ENCODE data around the gene NAT9. TPM values are rescaled to one million over a fixed set of nuclear protein-coding genes. Genes with fewer than 3 reads are reported as not detected.

The NAT9 gene
- total and polyA plus RNA-seq, 2 donors (not counting 1 experiment from before 2014, with no cell fraction given) = 34.7 to 39.6 TPM

GRCh38 chr17:74785096-74785980 lies 9.2 kb upstream of the NAT9 start:
- H3K4me1 ChIP-seq (ENCODE audit: control insufficient read depth, extremely low read depth, insufficient read depth, low read length) = no peaks in the 10 kb centered on the region
- no peaks in the 10 kb centered on the region for H4K20me1 ChIP-seq (ENCODE audit: control insufficient read depth, extremely low read depth, insufficient read depth, low read length)
- H3K27me3 ChIP-seq (ENCODE audit: control insufficient read depth, insufficient read depth, low read length) = no peaks in the 10 kb centered on the region
- H3K4me3 ChIP-seq (replicated peaks in 1 of 4; ENCODE audit: control extremely low read depth in 1 of 4, insufficient read depth in 1 of 4, low read depth in 3 of 4, low read length in 4 of 4) = no peak overlapping the region
- TF ChIP-seq CTCF (conservative IDR thresholded peaks at IDR 0.05 in 1 of 2, IDR thresholded peaks at IDR 0.05 in 1 of 2; ENCODE audit: low read depth in 1 of 2, low read length in 2 of 2) (no peak), EZH2 (IDR thresholded peaks at IDR 0.05; ENCODE audit: low read length, missing control alignments) (no peak)
- no peak overlapping the region for H2AFZ ChIP-seq (ENCODE audit: low read length)
- no peaks in the 10 kb centered on the region for H3K9me3 ChIP-seq (ENCODE audit: control insufficient read depth, insufficient read depth, low read depth, low read length)
- H3K27ac ChIP-seq (ENCODE audit: insufficient read depth, low read length) = no peak overlapping the region
- H3K36me3 ChIP-seq (ENCODE audit: control insufficient read depth, insufficient read depth, low read length) = peaks cover 3% of the 10 kb centered on the region
- H3K4me2 ChIP-seq (ENCODE audit: extremely low read depth, insufficient read depth, low read length) = no peak overlapping the region
- H3K79me2 ChIP-seq (ENCODE audit: control insufficient read depth, insufficient read depth, low read length) = no peaks in the 10 kb centered on the region
- DNase-seq (ENCODE audit: low read depth in 2 of 2) = no peak
- H3K9ac ChIP-seq (ENCODE audit: insufficient read depth, low read length) = no peak overlapping the region

GRCh38 chr17:74784125-74784810 lies 8.1 kb upstream of the NAT9 start:
- no peaks in the 10 kb centered on the region for H3K27me3 ChIP-seq (ENCODE audit: control insufficient read depth, insufficient read depth, low read length)
- no peaks in the 10 kb centered on the region for H3K9me3 ChIP-seq (ENCODE audit: control insufficient read depth, insufficient read depth, low read depth, low read length)
- no peak overlapping the region for H3K4me3 ChIP-seq (replicated peaks in 1 of 4; ENCODE audit: control extremely low read depth in 1 of 4, insufficient read depth in 1 of 4, low read depth in 3 of 4, low read length in 4 of 4)
- no peaks in the 10 kb centered on the region for H3K4me1 ChIP-seq (ENCODE audit: control insufficient read depth, extremely low read depth, insufficient read depth, low read length)
- peaks cover 3% of the 10 kb centered on the region for H3K36me3 ChIP-seq (ENCODE audit: control insufficient read depth, insufficient read depth, low read length)
- no peak overlapping the region for H2AFZ ChIP-seq (ENCODE audit: low read length)
- TF ChIP-seq EZH2 (IDR thresholded peaks at IDR 0.05; ENCODE audit: low read length, missing control alignments) (no peak), CTCF (conservative IDR thresholded peaks at IDR 0.05 in 1 of 2, IDR thresholded peaks at IDR 0.05 in 1 of 2; ENCODE audit: low read depth in 1 of 2, low read length in 2 of 2) (no peak)
- H3K27ac ChIP-seq (ENCODE audit: insufficient read depth, low read length) = no peak overlapping the region
- H3K4me2 ChIP-seq (ENCODE audit: extremely low read depth, insufficient read depth, low read length) = no peak overlapping the region
- no peaks in the 10 kb centered on the region for H4K20me1 ChIP-seq (ENCODE audit: control insufficient read depth, extremely low read depth, insufficient read depth, low read length)
- DNase-seq (ENCODE audit: low read depth in 2 of 2) = no peak
- H3K79me2 ChIP-seq (ENCODE audit: control insufficient read depth, insufficient read depth, low read length) = no peaks in the 10 kb centered on the region
- no peak overlapping the region for H3K9ac ChIP-seq (ENCODE audit: insufficient read depth, low read length)

GRCh38 chr17:74782571-74782970 lies 6.4 kb upstream of the NAT9 start:
- Histone ChIP-seq H3K9me3 (ENCODE audit: control insufficient read depth, insufficient read depth, low read depth, low read length) (no peaks in the 10 kb centered on the region), H3K79me2 (ENCODE audit: control insufficient read depth, insufficient read depth, low read length) (no peaks in the 10 kb centered on the region), H3K27ac (ENCODE audit: insufficient read depth, low read length) (no peak overlapping the region), H3K9ac (ENCODE audit: insufficient read depth, low read length) (no peak overlapping the region), H3K27me3 (ENCODE audit: control insufficient read depth, insufficient read depth, low read length) (no peaks in the 10 kb centered on the region), H2AFZ (ENCODE audit: low read length) (no peak overlapping the region), H3K36me3 (ENCODE audit: control insufficient read depth, insufficient read depth, low read length) (no peaks in the 10 kb centered on the region), H3K4me1 (ENCODE audit: control insufficient read depth, extremely low read depth, insufficient read depth, low read length) (no peaks in the 10 kb centered on the region), H3K4me2 (ENCODE audit: extremely low read depth, insufficient read depth, low read length) (no peak overlapping the region), H4K20me1 (ENCODE audit: control insufficient read depth, extremely low read depth, insufficient read depth, low read length) (no peaks in the 10 kb centered on the region), H3K4me3 (replicated peaks in 1 of 4; ENCODE audit: control extremely low read depth in 1 of 4, insufficient read depth in 1 of 4, low read depth in 3 of 4, low read length in 4 of 4) (no peak overlapping the region)
- DNase-seq (ENCODE audit: low read depth in 2 of 2) = no peak
- no peak for TF ChIP-seq EZH2 (IDR thresholded peaks at IDR 0.05; ENCODE audit: low read length, missing control alignments)
- no peak for TF ChIP-seq CTCF (conservative IDR thresholded peaks at IDR 0.05 in 1 of 2, IDR thresholded peaks at IDR 0.05 in 1 of 2; ENCODE audit: low read depth in 1 of 2, low read length in 2 of 2)
